Peyer's patch (tissue), 4 donors: Measurements from ENCODE around the gene WDR18.

ENCODE experiments used
- CTCF ChIP-seq, 6 experiments: fragments of 450-650 bp in 4 of 6; fragments of 200-600 bp in 2 of 6; sonication (generic) in 1 of 6; IDR thresholded peaks; one replicate each; pipeline ENCODE4 v1.5.1; 2017 to 2019; ENCODE audit warnings: antibody characterized with exemption in 6 of 6, mild to moderate bottlenecking in 3 of 6, moderate library complexity in 1 of 6
- POLR2A ChIP-seq, 2 donors: fragments of 450-650 bp; IDR thresholded peaks; one replicate each; pipeline ENCODE4 v1.5.1; 2017; ENCODE audit warnings: antibody characterized with exemption in 2 of 2, mild to moderate bottlenecking in 2 of 2, moderate library complexity in 2 of 2

DNA sequence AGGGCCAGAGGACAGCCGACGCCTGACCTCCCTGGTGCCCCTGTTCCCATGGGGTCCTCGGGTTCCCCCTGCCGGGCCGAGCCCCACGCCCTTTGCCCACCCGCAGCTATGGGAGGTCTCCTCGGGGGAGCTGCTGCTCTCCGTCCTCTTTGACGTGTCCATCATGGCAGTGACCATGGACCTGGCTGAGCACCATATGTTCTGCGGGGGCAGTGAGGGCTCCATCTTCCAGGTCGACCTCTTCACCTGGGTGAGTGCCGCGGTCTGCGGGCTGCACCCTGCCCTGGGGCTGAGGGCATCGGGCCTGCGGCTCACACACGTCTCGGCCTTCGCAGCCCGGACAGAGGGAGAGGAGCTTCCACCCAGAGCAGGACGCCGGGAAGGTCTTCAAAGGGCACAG, 6.6 kb downstream of the WDR18 start:
- TF ChIP-seq CTCF (IDR thresholded peaks at IDR 0.05) (no peak), POLR2A (IDR thresholded peaks at IDR 0.05) (no peak)
